ENCODE results near the gene MMEL1.
"Not testable (repeated sequence)": the region's sequence is repeated elsewhere in the genome, so short reads cannot be mapped to it uniquely, and the experiment has no call there.

DNA sequence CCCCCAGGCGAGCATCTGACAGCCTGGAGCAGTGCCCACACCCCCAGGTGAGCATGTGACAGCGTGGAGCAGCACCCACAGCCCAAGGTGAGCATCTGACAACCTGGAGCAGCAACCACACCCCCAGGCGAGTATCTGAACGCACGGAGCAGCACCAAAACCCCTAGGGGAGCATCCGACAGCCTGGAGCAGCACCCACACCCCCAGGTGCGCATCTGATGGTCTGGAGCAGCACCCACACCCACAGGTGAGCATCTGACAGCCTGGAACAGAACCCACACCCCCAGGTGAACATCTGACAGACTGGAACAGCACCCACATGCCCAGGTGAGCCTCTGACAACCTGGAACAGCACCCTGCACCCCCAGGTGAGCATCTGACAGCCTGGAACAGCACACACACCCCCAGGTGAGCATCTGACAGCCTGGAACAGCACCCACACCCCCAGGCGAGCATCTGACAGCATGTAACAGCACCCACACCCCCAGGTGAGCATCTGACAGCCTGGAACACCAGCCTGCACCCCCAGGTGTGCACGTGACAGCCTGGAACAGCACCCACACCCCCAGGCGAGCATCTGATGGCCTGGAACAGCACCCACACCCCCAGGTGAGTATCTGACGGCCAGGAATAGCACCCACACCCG lies 20.2 kb upstream of the MMEL1 start:
- not testable (repeated sequence) for TF ChIP-seq POLR2A (IDR thresholded peaks at IDR 0.05; ENCODE audit: low read depth); CTCF (IDR thresholded peaks at IDR 0.05); EP300 (IDR thresholded peaks at IDR 0.05); POLR2AphosphoS5 (IDR thresholded peaks at IDR 0.05)
